ENCODE results near the gene EPHB6.

DNA sequence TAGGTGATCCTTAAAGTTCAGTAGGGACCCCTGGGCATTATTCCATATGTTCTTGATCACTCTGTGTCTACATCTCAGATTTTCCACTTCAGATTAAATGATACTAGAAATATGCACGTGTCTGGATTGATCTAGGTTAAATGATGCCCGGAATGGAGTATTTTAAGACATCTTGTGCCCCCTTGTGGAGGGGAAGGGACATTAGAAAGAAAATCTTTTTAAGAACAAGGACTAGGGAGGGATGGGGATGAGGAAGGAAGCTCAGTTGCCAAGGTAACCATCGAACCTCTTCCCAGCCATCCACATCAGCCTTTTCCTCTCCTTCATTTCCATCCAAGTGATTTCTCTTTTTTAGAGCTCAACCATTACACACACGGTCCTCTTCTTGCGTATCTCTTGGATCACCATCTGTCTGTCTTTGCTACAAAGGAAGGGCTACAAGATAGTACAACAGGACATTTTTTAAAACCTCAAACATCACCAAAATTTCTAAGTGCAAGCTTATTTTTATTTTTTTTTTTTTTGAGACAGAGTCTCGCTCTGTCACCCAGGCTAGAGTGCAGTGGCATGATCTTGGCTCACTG is 43.6 kb upstream of the EPHB6 start:
- TF ChIP-seq RXRA (IDR thresholded peaks at IDR 0.05; ENCODE audit: borderline replicate concordance, low read depth) (no peak), GABPA (IDR thresholded peaks at IDR 0.05; ENCODE audit: low read depth) (no peak), CTCF (IDR thresholded peaks at IDR 0.05) (peak; percentile 89), NRF1 (IDR thresholded peaks at IDR 0.05; ENCODE audit: low read depth, low read length) (no peak), SIN3A (IDR thresholded peaks at IDR 0.05; ENCODE audit: borderline replicate concordance, low read depth, low read length) (no peak), POLR2AphosphoS5 (IDR thresholded peaks at IDR 0.05; ENCODE audit: low read depth, low read length) (no peak), ELF1 (IDR thresholded peaks at IDR 0.05) (no peak), TEAD4 (IDR thresholded peaks at IDR 0.05; ENCODE audit: borderline replicate concordance, insufficient read depth) (no peak)
- TF ChIP-seq, protein P1, sequence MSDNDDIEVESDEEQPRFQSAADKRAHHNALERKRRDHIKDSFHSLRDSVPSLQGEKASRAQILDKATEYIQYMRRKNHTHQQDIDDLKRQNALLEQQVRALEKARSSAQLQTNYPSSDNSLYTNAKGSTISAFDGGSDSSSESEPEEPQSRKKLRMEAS (IDR thresholded peaks at IDR 0.05; ENCODE audit: low read depth), result peak; percentile 49; the same call in 1 of the 2 replicates
